Esophagus muscularis mucosa (tissue), 4 donors: ENCODE results near the gene SEM1. TPM values are rescaled to one million over a fixed set of nuclear protein-coding genes. Genes with fewer than 3 reads are reported as not detected.

ENCODE experiments used
- DNase-seq: peaks from one replicate; pipeline ENCODE4 v3.0.0-alpha.2; 2017; ENCODE audit errors: extremely low spot score
- H3K27ac ChIP-seq, 4 donors: fragments of 200-600 bp; sonication (generic); replicated peaks in 1 of 4; 1 replicate in 3 of 4; 2 replicates in 1 of 4; pipeline ENCODE4 v1.5.1; 2016 to 2019; ENCODE audit warnings: mild to moderate bottlenecking in 1 of 4
- H3K27me3 ChIP-seq, 4 donors: fragments of 200-600 bp; sonication (generic); one replicate each; pipeline versions ENCODE4 v1.5.1 to v1.6.0; 2016 to 2019
- H3K36me3 ChIP-seq, 4 donors: fragments of 200-600 bp; sonication (generic); one replicate each; pipeline ENCODE4 v1.5.1; 2016 to 2019
- H3K4me1 ChIP-seq, 4 donors: fragments of 200-600 bp; sonication (generic); one replicate each; pipeline ENCODE4 v1.5.1; 2016 to 2019
- H3K4me3 ChIP-seq, 4 donors: fragments of 200-600 bp; sonication (generic); 1 replicate in 2 of 4; 2 replicates in 2 of 4; pipeline ENCODE4 v1.5.1; 2016 to 2019; ENCODE audit warnings: mild to moderate bottlenecking in 4 of 4, moderate library complexity in 1 of 4
- H3K9me3 ChIP-seq, 4 donors: fragments of 200-600 bp; sonication (generic); 1 replicate in 3 of 4; 2 replicates in 1 of 4; pipeline ENCODE4 v1.5.1; 2016 to 2019
- EP300 ChIP-seq: sonication (generic); formaldehyde crosslinking; IDR thresholded peaks from one replicate; pipeline ENCODE4 v1.6.1; 2017; ENCODE audit warnings: antibody characterized with exemption
- POLR2A ChIP-seq: fragments of 450-650 bp; IDR thresholded peaks from one replicate; pipeline ENCODE4 v1.6.1; 2017; ENCODE audit warnings: antibody characterized with exemption, moderate library complexity, mild to moderate bottlenecking, low read depth
- POLR2AphosphoS5 ChIP-seq, 2 donors: sonication (generic); formaldehyde crosslinking; IDR thresholded peaks; one replicate each; pipeline ENCODE4 v1.6.1; 2017; ENCODE audit warnings: antibody characterized with exemption in 2 of 2
- WGBS: methylation state at CpG from one replicate; pipeline ENCODE4 v1.1.5; 2018; 5-methylcytosine and 5-hydroxymethylcytosine counted together
- intact Hi-C: fragments of 100-400 bp; cut with DNase I; formaldehyde crosslinking; loops from one replicate; pipeline ENCODE4 v1.15.1; 2023
- total RNA-seq, 4 donors: library from RNA; depleted of rRNA; stranded (reverse); fragments of >200 nt; gene quantifications; one replicate each; pipeline versions ENCODE4 v1.1.0 to v1.2.1, GENCODE V29; 2016
- TF ChIP-seq, protein P1 (sequence below), 3 experiments: fragments of 200-600 bp in 2 of 3; fragments of 450-650 bp in 1 of 3; sonication (generic) in 2 of 3; IDR thresholded peaks; one replicate each; pipeline ENCODE4 v1.5.1; 2017 to 2019; ENCODE audit warnings: antibody characterized with exemption in 3 of 3, mild to moderate bottlenecking in 2 of 3, moderate library complexity in 1 of 3

SEM1 gene
- total RNA-seq, 4 donors from 2014 or later: 17.4 to 61.5 (median 24.9) TPM

DNA sequence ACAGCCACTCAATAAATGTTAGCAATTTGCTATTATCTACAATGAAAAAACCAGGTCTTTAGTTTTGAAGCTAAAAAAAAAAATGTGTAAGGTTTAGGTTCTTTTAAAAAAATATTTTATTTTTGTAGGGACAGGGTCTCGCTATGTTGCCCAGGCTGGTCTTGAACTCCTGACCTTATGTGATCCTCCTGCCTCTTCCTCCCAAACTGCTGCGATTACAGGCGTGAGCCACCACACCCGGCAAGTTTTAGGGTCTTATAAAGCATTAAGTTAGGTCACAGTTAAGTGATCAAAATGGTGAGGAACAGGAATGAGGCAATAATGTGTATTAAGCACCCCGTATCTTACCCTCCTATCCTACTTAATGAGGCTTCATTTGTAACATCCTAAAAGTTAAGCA, 774 bp downstream of the SEM1 start:
- peak overlapping the region; percentile 80 to 90 (median 85) for H3K27ac ChIP-seq
- no peaks in the 10 kb centered on the region for H3K9me3 ChIP-seq
- H3K36me3 ChIP-seq: peaks cover 0 to 3% (median 0%) of the 10 kb centered on the region in 4 donors
- peaks cover 21 to 37% (median 23%) of the 10 kb centered on the region in 4 donors for H3K4me1 ChIP-seq
- H3K27me3 ChIP-seq: peaks cover 0 to 3% (median 0%) of the 10 kb centered on the region in 4 donors
- peak overlapping the region; percentile 75 to 84 (median 78) for H3K4me3 ChIP-seq
- intact Hi-C loops: no loop called here
- TF ChIP-seq POLR2A: no peak
- no peak for TF ChIP-seq POLR2AphosphoS5 (IDR thresholded peaks at IDR 0.05)
- no peak for TF ChIP-seq EP300
- TF ChIP-seq, protein P1, sequence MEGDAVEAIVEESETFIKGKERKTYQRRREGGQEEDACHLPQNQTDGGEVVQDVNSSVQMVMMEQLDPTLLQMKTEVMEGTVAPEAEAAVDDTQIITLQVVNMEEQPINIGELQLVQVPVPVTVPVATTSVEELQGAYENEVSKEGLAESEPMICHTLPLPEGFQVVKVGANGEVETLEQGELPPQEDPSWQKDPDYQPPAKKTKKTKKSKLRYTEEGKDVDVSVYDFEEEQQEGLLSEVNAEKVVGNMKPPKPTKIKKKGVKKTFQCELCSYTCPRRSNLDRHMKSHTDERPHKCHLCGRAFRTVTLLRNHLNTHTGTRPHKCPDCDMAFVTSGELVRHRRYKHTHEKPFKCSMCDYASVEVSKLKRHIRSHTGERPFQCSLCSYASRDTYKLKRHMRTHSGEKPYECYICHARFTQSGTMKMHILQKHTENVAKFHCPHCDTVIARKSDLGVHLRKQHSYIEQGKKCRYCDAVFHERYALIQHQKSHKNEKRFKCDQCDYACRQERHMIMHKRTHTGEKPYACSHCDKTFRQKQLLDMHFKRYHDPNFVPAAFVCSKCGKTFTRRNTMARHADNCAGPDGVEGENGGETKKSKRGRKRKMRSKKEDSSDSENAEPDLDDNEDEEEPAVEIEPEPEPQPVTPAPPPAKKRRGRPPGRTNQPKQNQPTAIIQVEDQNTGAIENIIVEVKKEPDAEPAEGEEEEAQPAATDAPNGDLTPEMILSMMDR (IDR thresholded peaks at IDR 0.05): no peak
- 51% methylated on average over 5 of the region's 5 CpGs for WGBS
- DNase-seq: no peak

DNA sequence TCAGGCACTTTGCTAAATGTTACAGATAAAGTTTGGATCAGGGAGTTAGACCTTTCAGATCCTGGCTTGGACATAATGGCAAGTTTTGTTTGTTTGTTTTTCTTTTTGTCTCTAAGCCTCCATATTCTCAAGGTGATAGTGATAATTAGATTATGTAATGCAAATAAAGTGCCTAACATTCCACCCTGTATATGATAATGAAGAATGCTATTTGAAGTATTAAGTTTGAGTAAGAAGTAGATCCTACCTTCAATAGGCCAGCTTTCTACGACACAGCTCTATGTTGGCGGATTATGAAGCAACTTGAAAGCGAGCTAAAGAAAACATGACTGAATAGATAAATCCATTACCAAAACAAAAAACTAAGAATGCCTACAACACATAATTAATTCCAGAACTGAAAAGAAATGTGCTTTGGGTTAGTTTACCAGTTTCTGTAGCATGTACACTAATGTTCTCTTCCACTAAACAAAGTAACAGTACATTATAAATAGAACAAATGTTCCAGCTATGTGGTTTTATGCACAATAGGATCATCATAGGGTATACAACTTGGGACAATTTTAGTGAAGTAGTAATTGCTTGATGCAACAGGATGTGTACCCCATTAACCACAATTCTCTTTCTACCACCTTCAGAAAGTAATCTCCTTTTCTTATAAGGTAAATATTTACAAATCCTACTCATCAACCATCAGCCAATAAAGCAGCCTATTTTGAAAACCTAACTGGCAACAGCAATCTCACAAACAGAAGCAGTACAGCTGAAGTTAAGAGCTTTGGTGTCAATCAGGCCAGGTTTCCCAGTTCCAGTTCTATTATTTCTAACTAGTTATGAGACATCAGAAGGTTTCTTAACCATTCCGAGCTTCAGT, 1.5 kb downstream of the SEM1 start:
- intact Hi-C loops: no loop called here
- WGBS: 93% methylated on average over 4 of the region's 4 CpGs
- no peak for TF ChIP-seq POLR2A
- TF ChIP-seq, protein P1 (IDR thresholded peaks at IDR 0.05): no peak

DNA sequence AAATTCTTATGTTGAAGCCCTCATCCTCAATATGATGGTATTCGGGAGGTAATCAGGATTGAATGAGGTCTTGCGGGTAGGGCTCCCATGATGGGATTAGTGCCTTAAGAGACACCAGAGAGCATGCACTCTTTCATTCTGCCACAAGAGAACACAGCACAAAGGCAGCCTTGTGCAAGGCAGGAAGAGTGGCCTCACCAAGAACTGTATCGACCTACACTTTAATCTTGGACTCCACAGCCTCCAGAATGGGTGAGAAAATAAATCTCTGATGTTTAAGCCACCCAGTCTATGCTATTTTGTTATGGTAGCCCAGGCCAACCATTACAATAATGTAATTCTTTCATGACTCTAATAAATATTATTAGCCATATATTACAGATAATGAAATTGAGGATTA, 8.4 kb downstream of the SEM1 start:
- no peak for DNase-seq
- no peak overlapping the region for H3K27ac ChIP-seq
- no peaks in the 10 kb centered on the region for H3K27me3 ChIP-seq
- no peak overlapping the region for H3K4me3 ChIP-seq
- 81% methylated on average over 3 of the region's 3 CpGs for WGBS
- TF ChIP-seq, protein P1 (IDR thresholded peaks at IDR 0.05): no peak
- TF ChIP-seq POLR2AphosphoS5 (IDR thresholded peaks at IDR 0.05) (no peak), POLR2A (no peak)
- no peaks in the 10 kb centered on the region for H3K9me3 ChIP-seq
- intact Hi-C loops: no loop called here
- peaks cover 11 to 23% (median 17%) of the 10 kb centered on the region in 4 donors for H3K4me1 ChIP-seq
- H3K36me3 ChIP-seq: peaks cover 0 to 3% (median 0%) of the 10 kb centered on the region in 4 donors

More for the DNA sequence above, 1.5 kb downstream of the SEM1 start:
- no peaks in the 10 kb centered on the region for H3K27me3 ChIP-seq
- H3K4me3 ChIP-seq: peak overlapping the region; percentile 75 to 84 (median 78)
- no peaks in the 10 kb centered on the region for H3K9me3 ChIP-seq
- H3K27ac ChIP-seq: no peak overlapping the region
- peaks cover 21 to 37% (median 23%) of the 10 kb centered on the region in 4 donors for H3K4me1 ChIP-seq
- peaks cover 0 to 3% (median 1%) of the 10 kb centered on the region in 4 donors for H3K36me3 ChIP-seq
- no peak for DNase-seq

DNA sequence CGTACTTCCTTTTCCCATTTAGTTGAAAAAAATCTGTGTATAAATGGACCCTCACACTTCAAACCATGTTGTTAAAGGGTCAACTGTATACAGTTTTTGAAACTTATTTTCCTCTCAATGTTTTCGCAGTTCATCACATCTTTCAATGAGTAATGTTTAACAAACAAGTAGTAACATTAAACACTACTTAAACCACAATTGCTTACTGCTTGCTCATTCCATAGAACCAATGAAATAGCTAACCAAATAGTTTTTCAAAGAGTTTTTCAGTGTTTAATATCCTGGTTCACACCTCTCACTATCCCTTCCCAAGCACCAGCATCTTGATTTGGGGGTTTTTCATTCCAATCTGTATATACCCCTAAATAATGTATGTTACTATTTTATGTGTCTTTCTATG, 9.1 kb downstream of the SEM1 start:
- no peak overlapping the region for H3K27ac ChIP-seq
- peaks cover 0 to 3% (median 0%) of the 10 kb centered on the region in 4 donors for H3K36me3 ChIP-seq
- no peak overlapping the region for H3K4me3 ChIP-seq
- intact Hi-C loops: no loop called here
- no peak for TF ChIP-seq POLR2A
- TF ChIP-seq EP300: no peak
- no peak for TF ChIP-seq POLR2AphosphoS5 (IDR thresholded peaks at IDR 0.05)
- TF ChIP-seq, protein P1 (IDR thresholded peaks at IDR 0.05): no peak
- H3K27me3 ChIP-seq: no peaks in the 10 kb centered on the region
- DNase-seq: no peak
- 96% methylated on average over 2 of the region's 2 CpGs for WGBS
- peaks cover 13 to 29% (median 21%) of the 10 kb centered on the region in 4 donors for H3K4me1 ChIP-seq
- no peaks in the 10 kb centered on the region for H3K9me3 ChIP-seq
